ENCODE results near the gene ABCA10. TPM values are rescaled to one million over a fixed set of nuclear protein-coding genes. Genes with fewer than 3 reads are reported as not detected.

ABCA10 gene
- polyA plus RNA-seq, 4 donors, result 1.5 to 2.1 (median 1.6) TPM

DNA sequence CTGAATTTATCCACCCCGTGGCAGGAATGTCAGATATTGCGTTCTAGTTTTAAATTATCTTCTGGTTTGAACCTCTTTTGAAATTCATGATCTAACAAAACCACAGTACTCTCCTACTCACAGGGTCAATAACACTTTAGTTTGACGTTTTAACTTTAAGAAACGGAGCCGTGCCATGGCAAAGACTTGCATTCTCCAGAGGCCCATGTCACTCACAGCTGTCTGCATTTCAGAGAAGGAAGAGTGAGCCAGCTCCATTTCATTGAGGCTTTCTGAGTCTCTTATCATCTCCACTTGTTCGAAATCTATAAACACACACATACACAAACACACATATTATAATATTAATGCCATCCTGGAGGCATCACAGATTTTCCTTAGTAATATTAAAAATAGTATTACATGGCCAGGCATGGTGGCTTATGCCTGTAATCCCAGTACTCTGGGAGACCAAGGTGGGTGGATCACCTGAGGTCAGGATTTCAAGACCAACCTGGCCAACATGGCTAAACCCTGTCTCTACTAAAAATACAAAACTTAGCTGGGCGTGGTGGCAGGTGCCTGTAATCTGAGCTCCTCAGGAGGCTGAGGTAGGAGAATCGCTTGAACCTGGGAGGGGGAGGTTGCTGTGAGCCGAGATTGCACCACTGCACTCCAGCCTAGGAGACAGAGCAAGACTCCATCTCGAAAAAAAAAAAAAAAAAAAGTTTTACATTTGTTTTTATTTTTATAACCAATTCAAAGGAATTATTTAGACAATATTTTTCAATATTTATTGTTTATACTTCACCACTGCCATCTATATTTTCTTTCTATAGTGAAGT, 122.5 kb downstream of the ABCA10 start:
- no peak for DNase-seq (ENCODE audit: low read depth in 4 of 4, low spot score in 3 of 4)

DNA sequence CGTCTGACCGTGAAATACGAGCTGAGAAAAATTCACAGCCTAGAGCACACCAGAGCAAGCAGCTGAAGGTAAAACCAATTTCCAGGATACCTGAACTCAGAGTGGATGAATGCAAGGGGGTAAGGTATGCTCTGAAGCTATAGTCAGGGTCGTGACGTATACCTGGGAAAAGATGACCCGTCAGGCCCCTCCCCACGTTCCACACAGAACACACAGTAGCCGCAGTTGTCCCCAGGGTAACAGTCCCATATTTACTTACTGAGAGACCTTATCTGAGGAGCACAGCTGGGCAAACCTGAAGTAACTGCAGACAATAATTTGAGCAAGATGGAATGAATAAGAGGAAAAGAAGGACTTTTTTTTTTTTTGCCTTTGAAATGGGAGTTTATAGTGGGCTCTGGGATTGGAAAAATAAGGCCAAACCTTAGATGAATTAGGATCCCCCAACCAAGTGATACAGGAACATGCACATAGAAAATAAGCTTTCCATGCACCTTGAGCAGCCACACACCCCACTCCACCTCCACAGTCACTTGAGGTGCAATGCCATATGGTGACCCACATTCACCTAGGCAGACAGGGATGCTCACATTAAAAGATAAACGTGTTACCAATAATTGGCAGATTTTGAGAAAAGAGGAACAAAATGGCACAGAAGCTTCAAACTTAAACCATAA, 124.9 kb downstream of the ABCA10 start:
- no peak for DNase-seq (ENCODE audit: low read depth in 4 of 4, low spot score in 3 of 4)

DNA sequence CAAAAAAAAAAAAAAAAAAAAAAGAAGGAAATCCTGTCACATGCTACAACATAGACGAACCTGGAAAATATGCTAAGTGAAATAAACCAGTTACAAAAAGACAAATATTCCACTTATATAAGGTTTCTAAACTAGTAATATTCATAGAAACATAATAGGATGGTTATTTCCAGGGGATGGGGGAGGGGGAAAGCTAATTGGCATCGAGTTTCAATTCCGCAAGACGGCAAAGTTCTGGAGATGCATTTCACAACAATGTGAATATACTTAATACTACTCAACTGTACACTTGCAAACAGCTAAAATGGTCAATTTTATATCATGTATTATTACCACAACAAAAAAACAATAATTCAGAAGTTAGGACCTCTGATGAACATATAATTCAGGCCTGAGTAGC, 130.0 kb downstream of the ABCA10 start:
- DNase-seq (ENCODE audit: low read depth in 4 of 4, low spot score in 3 of 4), result no peak

Other genes starting within 250 kb of the ABCA10 start
- 1 to 10 TPM; 2.0 to 2.9 (median 2.7) TPM for gene ABCA9, start 167.9 kb downstream of the ABCA10 start, polyA plus RNA-seq (ENCODE audit: insufficient read length in 4 of 4)
- gene ABCA6, start 86.9 kb downstream of the ABCA10 start, polyA plus RNA-seq (ENCODE audit: insufficient read length in 4 of 4), result 1 to 10 TPM; 1.8 to 4.8 (median 3.3) TPM
- 10 to 100 TPM; 24.7 to 30.4 (median 28.4) TPM for gene ABCA5, start 98.3 kb upstream of the ABCA10 start, polyA plus RNA-seq (ENCODE audit: insufficient read length in 4 of 4)
- 10 to 100 TPM; 20.8 to 30.2 (median 25.5) TPM for gene MAP2K6, start 185.9 kb upstream of the ABCA10 start, polyA plus RNA-seq (ENCODE audit: insufficient read length in 4 of 4)